ENCODE results near the gene JMJD7.

The JMJD7 gene

DNA sequence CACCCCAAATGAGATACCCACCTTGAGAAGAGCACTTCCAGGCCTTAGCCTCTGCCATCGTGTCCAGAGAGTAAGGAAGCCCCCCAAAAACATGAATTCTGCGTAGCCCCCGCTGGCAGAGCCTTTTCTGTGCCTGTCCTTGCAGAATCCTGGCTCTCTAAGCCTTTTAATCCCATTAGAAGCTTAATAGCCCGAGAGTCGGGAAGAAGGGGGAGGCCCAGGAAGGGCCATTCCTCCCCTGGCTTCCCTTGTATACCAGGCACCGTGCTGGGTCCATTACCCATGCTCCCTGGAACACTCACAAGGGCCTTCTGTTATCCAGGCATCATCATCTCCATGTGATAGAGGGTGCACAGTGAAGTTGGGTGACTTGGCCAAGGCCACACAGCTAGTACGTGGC is 58.8 kb downstream of the JMJD7 start:
- DNase-seq, result no peak

DNA sequence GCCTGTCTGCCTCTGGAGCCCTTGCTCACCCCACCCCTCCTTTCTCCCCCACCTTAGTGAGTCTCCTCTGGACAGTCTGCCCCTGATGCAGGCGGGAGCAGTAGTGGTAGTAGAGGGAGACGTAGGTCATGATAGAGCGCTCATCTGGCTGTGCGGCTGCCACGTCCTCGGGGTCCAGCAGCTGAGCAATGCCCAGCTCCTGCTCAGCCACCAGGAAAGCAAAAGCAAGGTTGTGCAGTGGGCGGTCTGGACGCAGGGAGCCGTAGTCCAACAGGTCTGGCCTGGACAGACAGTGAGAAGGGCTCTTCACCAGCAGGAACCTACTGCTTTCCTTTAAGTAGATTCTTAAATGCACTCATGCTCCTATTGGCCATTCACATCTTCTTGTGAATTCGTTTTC is 59.3 kb downstream of the JMJD7 start:
- DNase-seq, result no peak

Data from NCI-H2081 treated with DMSO at 0.1 percent for 48 hours (cell line).